Activated CD4-positive, alpha-beta T cell treated with anti-CD3 and anti-CD28 coated beads, Interleukin-2, amount 50 U/mL, for 48 hours (primary cell): ENCODE data around the gene PIP4K2A.

Experiments used
- DNase-seq, 2 experiments: peaks; one replicate each; pipeline ENCODE4 v3.0.0-alpha.2; 2020

The PIP4K2A gene

GRCh38 chr10:22589851-22590514, 124.4 kb downstream of the PIP4K2A start:
- DNase-seq = no peak

- no peak for DNase-seq
Measured at GRCh38 chr10:22588462-22588861, 125.9 kb downstream of the PIP4K2A start.

GRCh38 chr10:22583683-22584082, 130.7 kb downstream of the PIP4K2A start:
- no peak for DNase-seq

- no peak for DNase-seq
Measured at GRCh38 chr10:22581461-22581860, 132.9 kb downstream of the PIP4K2A start.

- DNase-seq = no peak
Measured at GRCh38 chr10:22580711-22581110, 133.7 kb downstream of the PIP4K2A start.

GRCh38 chr10:22579826-22580225, 134.6 kb downstream of the PIP4K2A start:
- DNase-seq = no peak

GRCh38 chr10:22573820-22574569, 140.4 kb downstream of the PIP4K2A start:
- peak in 1 of 2 experiments; percentile 14 for DNase-seq

- DNase-seq = peak in 1 of 2 experiments; percentile 31
Measured at GRCh38 chr10:22570733-22571430, 143.5 kb downstream of the PIP4K2A start.

- DNase-seq = no peak
Measured at GRCh38 chr10:22570234-22570633, 144.1 kb downstream of the PIP4K2A start.

- DNase-seq = no peak
Measured at GRCh38 chr10:22568928-22569327, 145.4 kb downstream of the PIP4K2A start.

GRCh38 chr10:22564060-22564459, 150.3 kb downstream of the PIP4K2A start:
- no peak for DNase-seq

- DNase-seq = no peak
Measured at GRCh38 chr10:22561909-22562308, 152.5 kb downstream of the PIP4K2A start.

GRCh38 chr10:22560913-22561239, 153.5 kb downstream of the PIP4K2A start:
- DNase-seq = no peak

- DNase-seq = no peak
Measured at GRCh38 chr10:22560096-22560912, 154.1 kb downstream of the PIP4K2A start.

- DNase-seq = no peak
Measured at GRCh38 chr10:22557321-22557720, 157.1 kb downstream of the PIP4K2A start.

- no peak for DNase-seq
Measured at GRCh38 chr10:22556774-22557173, 157.6 kb downstream of the PIP4K2A start.

- DNase-seq = no peak
Measured at GRCh38 chr10:22554461-22555182, 159.8 kb downstream of the PIP4K2A start.

- no peak for DNase-seq
Measured at GRCh38 chr10:22553452-22553995, 160.9 kb downstream of the PIP4K2A start.

- no peak for DNase-seq
Measured at GRCh38 chr10:22552888-22553378, 161.4 kb downstream of the PIP4K2A start.

GRCh38 chr10:22551681-22552365, 162.6 kb downstream of the PIP4K2A start:
- DNase-seq = no peak

GRCh38 chr10:22550732-22551131, 163.6 kb downstream of the PIP4K2A start:
- peak; percentile 69 to 75 for DNase-seq
